Activated CD4-positive, alpha-beta T cell treated with anti-CD3 and anti-CD28 coated beads for 36 hours (primary cell): Measurements from ENCODE around the gene MAST4. TPM values are rescaled to one million over a fixed set of nuclear protein-coding genes. Genes with fewer than 3 reads are reported as not detected.
A peak's percentile ranks its signal among the peaks of the same experiment; 100 is the strongest.

Experiments
- ATAC-seq: fragments of 200-7000 bp; cut with Tn5 transposase; one replicate; pipeline ENCODE4 v1.10.0; 2021; ENCODE audit warnings: mild to moderate bottlenecking, moderate library complexity
- CTCF ChIA-PET: fragments of 350-600 bp; sonication (Branson Sonifier 250); formaldehyde crosslinking; loops from one replicate; lab custom pipeline; 2021; ENCODE audit warnings: antibody characterized with exemption; lab: Charles Lee
- POLR2A ChIA-PET: fragments of 350-600 bp; sonication (Branson Sonifier 250); formaldehyde crosslinking; loops from one replicate; lab custom pipeline; 2021; ENCODE audit warnings: antibody characterized with exemption, inconsistent platforms; lab: Charles Lee
- DNase-seq: peaks from one replicate; pipeline ENCODE4 v3.0.0-alpha.2; 2020
- H3K27ac Mint-ChIP-seq: one replicate; pipeline ENCODE4 v1.8.0; 2021; ENCODE audit warnings: mixed read lengths
- H3K27me3 Mint-ChIP-seq: one replicate; pipeline ENCODE4 v1.8.0; 2021; ENCODE audit warnings: mixed read lengths
- H3K36me3 Mint-ChIP-seq: one replicate; pipeline ENCODE4 v1.8.0; 2021; ENCODE audit warnings: low read depth, mixed read lengths
- H3K4me1 Mint-ChIP-seq: one replicate; pipeline ENCODE4 v1.8.0; 2021; ENCODE audit warnings: mixed read lengths
- H3K4me3 Mint-ChIP-seq: one replicate; pipeline ENCODE4 v1.8.0; 2021; ENCODE audit warnings: mild to moderate bottlenecking, moderate library complexity, mixed read lengths
- H3K9me3 Mint-ChIP-seq: one replicate; pipeline ENCODE4 v1.8.0; 2021; ENCODE audit warnings: low read depth, mixed read lengths
- intact Hi-C, 2 experiments: fragments of 100-400 bp; cut with DNase I in 1 of 2; cut with micrococcal nuclease in 1 of 2; formaldehyde crosslinking; loops; one replicate each; pipeline versions ENCODE4 v1.14.2 to v1.15.1; 2022 to 2024; cut with DNase I, micrococcal nuclease
- total RNA-seq, 2 experiments: library from RNA; stranded (reverse); gene quantifications; one replicate each; pipeline ENCODE4 v1.2.3, GENCODE V29; 2021

The MAST4 gene
- total RNA-seq, 2 experiments from 2014 or later, result 19.2 to 26.7 TPM

GRCh38 chr5:67031692-67032091, 435.5 kb downstream of the MAST4 start:
- Mint-ChIP-seq H3K27ac (peak overlapping the region; percentile 79), H3K27me3 (no peaks in the 10 kb centered on the region), H3K36me3 (peaks cover 17% of the 10 kb centered on the region), H3K9me3 (no peaks in the 10 kb centered on the region), H3K4me1 (peaks cover 83% of the 10 kb centered on the region), H3K4me3 (peak overlapping the region; percentile 23)
- peak; percentile 14 for DNase-seq
- peak; percentile 83 for ATAC-seq
- CTCF ChIA-PET, result interaction anchor here (0.8 to 1.2 kb wide), 3 partner anchors 18 to 44 kb away, joined by 3 read pairs; no protein-coding TSS in a partner anchor
- POLR2A ChIA-PET, result interaction anchor here (0.6 to 1.0 kb wide), 3 partner anchors 12 to 19 kb away, joined by 3 to 4 read pairs (median 3); no protein-coding TSS in a partner anchor
- intact Hi-C loops, result loop anchor here (1.0 kb wide), 4 partner anchors 10 to 27 kb away; no protein-coding TSS in a partner anchor

- ChIA-PET CTCF (interaction anchor here (0.7 to 2.0 kb wide), 5 partner anchors 10 to 1080 kb away, joined by 3 to 10 read pairs (median 3); no protein-coding TSS in a partner anchor), POLR2A (interaction anchor here (0.7 kb wide), 1 partner anchor 22 kb away, joined by 4 read pairs; no protein-coding TSS in a partner anchor)
- peak overlapping the region; percentile 47 for H3K27ac Mint-ChIP-seq
Measured at GRCh38 chr5:67032921-67033664, 436.9 kb downstream of the MAST4 start.

GRCh38 chr5:67033880-67034651, 437.9 kb downstream of the MAST4 start:
- peaks cover 74% of the 10 kb centered on the region for H3K4me1 Mint-ChIP-seq
- peaks cover 8% of the 10 kb centered on the region for H3K36me3 Mint-ChIP-seq
- ATAC-seq (no peak), DNase-seq (no peak)
- no peaks in the 10 kb centered on the region for H3K27me3 Mint-ChIP-seq
- no peak overlapping the region for H3K27ac Mint-ChIP-seq
- intact Hi-C loops, result no loop called here
- no peaks in the 10 kb centered on the region for H3K9me3 Mint-ChIP-seq
- H3K4me3 Mint-ChIP-seq, result no peak overlapping the region
- CTCF ChIA-PET, result interaction anchor here (1.0 to 2.0 kb wide), 4 partner anchors 11 to 175 kb away, joined by 3 to 10 read pairs (median 3); no protein-coding TSS in a partner anchor
- POLR2A ChIA-PET, result no interaction called here

More at GRCh38 chr5:67032921-67033664, 436.9 kb downstream of the MAST4 start:
- Mint-ChIP-seq H3K4me1 (peaks cover 75% of the 10 kb centered on the region), H3K4me3 (no peak overlapping the region), H3K9me3 (no peaks in the 10 kb centered on the region), H3K27me3 (no peaks in the 10 kb centered on the region), H3K36me3 (peaks cover 15% of the 10 kb centered on the region)
- intact Hi-C loops, result loop anchor here (1.0 kb wide), 2 partner anchors 25 to 29 kb away; no protein-coding TSS in a partner anchor
- DNase-seq, result no peak
- no peak for ATAC-seq

GRCh38 chr5:67035098-67035740, 439.0 kb downstream of the MAST4 start:
- H3K27ac Mint-ChIP-seq, result no peak overlapping the region
- POLR2A ChIA-PET, result no interaction called here
- intact Hi-C loops, result no loop called here

GRCh38 chr5:67037171-67037570, 441.0 kb downstream of the MAST4 start:
- Mint-ChIP-seq H3K4me1 (peaks cover 56% of the 10 kb centered on the region), H3K9me3 (no peaks in the 10 kb centered on the region), H3K36me3 (peaks cover 5% of the 10 kb centered on the region), H3K27ac (no peak overlapping the region), H3K27me3 (no peaks in the 10 kb centered on the region), H3K4me3 (no peak overlapping the region)
- POLR2A ChIA-PET, result no interaction called here
- ATAC-seq (no peak), DNase-seq (no peak)
- intact Hi-C loops, result no loop called here
- CTCF ChIA-PET, result no interaction called here

More at GRCh38 chr5:67035098-67035740, 439.0 kb downstream of the MAST4 start:
- H3K36me3 Mint-ChIP-seq, result peaks cover 4% of the 10 kb centered on the region
- H3K4me3 Mint-ChIP-seq, result no peak overlapping the region
- no peaks in the 10 kb centered on the region for H3K9me3 Mint-ChIP-seq
- no peak for DNase-seq
- H3K4me1 Mint-ChIP-seq, result peaks cover 71% of the 10 kb centered on the region
- CTCF ChIA-PET, result no interaction called here
- no peak for ATAC-seq
- no peaks in the 10 kb centered on the region for H3K27me3 Mint-ChIP-seq

GRCh38 chr5:67038817-67039603, 442.8 kb downstream of the MAST4 start:
- Mint-ChIP-seq H3K4me1 (peaks cover 40% of the 10 kb centered on the region), H3K4me3 (no peak overlapping the region)
- POLR2A ChIA-PET, result no interaction called here

GRCh38 chr5:67042176-67043003, 446.2 kb downstream of the MAST4 start:
- POLR2A ChIA-PET, result no interaction called here
- CTCF ChIA-PET, result no interaction called here
- H3K36me3 Mint-ChIP-seq, result peaks cover 2% of the 10 kb centered on the region

More at GRCh38 chr5:67038817-67039603, 442.8 kb downstream of the MAST4 start:
- H3K9me3 Mint-ChIP-seq, result no peaks in the 10 kb centered on the region
- no peaks in the 10 kb centered on the region for H3K27me3 Mint-ChIP-seq
- peak; percentile 33 for ATAC-seq
- CTCF ChIA-PET, result interaction anchor here (0.6 to 1.4 kb wide), 4 partner anchors 10 to 553 kb away, joined by 3 to 4 read pairs (median 3); no protein-coding TSS in a partner anchor
- DNase-seq, result no peak
- H3K36me3 Mint-ChIP-seq, result peaks cover 2% of the 10 kb centered on the region
- no peak overlapping the region for H3K27ac Mint-ChIP-seq
- intact Hi-C loops, result no loop called here

GRCh38 chr5:67043796-67044511, 447.8 kb downstream of the MAST4 start:
- Mint-ChIP-seq H3K4me1 (peaks cover 14% of the 10 kb centered on the region), H3K27ac (no peak overlapping the region), H3K27me3 (no peaks in the 10 kb centered on the region), H3K9me3 (no peaks in the 10 kb centered on the region), H3K36me3 (peaks cover 4% of the 10 kb centered on the region), H3K4me3 (no peak overlapping the region)
- intact Hi-C loops, result no loop called here
- no peak for DNase-seq
- ChIA-PET POLR2A (no interaction called here), CTCF (interaction anchor here (0.6 kb wide), 1 partner anchor 362 kb away, joined by 3 read pairs; no protein-coding TSS in a partner anchor)
- ATAC-seq, result no peak

More at GRCh38 chr5:67042176-67043003, 446.2 kb downstream of the MAST4 start:
- no peaks in the 10 kb centered on the region for H3K27me3 Mint-ChIP-seq
- H3K4me3 Mint-ChIP-seq, result no peak overlapping the region
- DNase-seq, result no peak
- intact Hi-C loops, result no loop called here
- H3K27ac Mint-ChIP-seq, result no peak overlapping the region
- H3K4me1 Mint-ChIP-seq, result peaks cover 22% of the 10 kb centered on the region
- no peaks in the 10 kb centered on the region for H3K9me3 Mint-ChIP-seq
- ATAC-seq, result no peak

- ATAC-seq (no peak), DNase-seq (no peak)
- intact Hi-C loops, result no loop called here
- Mint-ChIP-seq H3K36me3 (peaks cover 2% of the 10 kb centered on the region), H3K4me3 (no peak overlapping the region), H3K27ac (no peak overlapping the region), H3K4me1 (peaks cover 24% of the 10 kb centered on the region), H3K9me3 (no peaks in the 10 kb centered on the region), H3K27me3 (no peaks in the 10 kb centered on the region)
- POLR2A ChIA-PET, result no interaction called here
- CTCF ChIA-PET, result interaction anchor here (0.9 to 1.1 kb wide), 2 partner anchors 58 to 1171 kb away, joined by 3 to 5 read pairs; no protein-coding TSS in a partner anchor
Measured at GRCh38 chr5:67045816-67046740, 449.9 kb downstream of the MAST4 start.
